NCI-H345 treated with DMSO at 0.1 percent for 48 hours (cell line): Measurements from ENCODE around the gene PCNX3.

ENCODE experiments used
- DNase-seq: peaks from one replicate; lab custom pipeline; 2025; ENCODE audit not compliant: unreplicated experiment; lab: John Stamatoyannopoulos, UW

The PCNX3 gene

GRCh38 chr11:65580031-65580692 lies 35.4 kb upstream of the PCNX3 start:
- no peak for DNase-seq

GRCh38 chr11:65580756-65581155 lies 34.8 kb upstream of the PCNX3 start:
- no peak for DNase-seq

- no peak for DNase-seq
These were observed 33.6 kb upstream of the PCNX3 start for GRCh38 chr11:65581928-65582327.

GRCh38 chr11:65583589-65583988 lies 32.0 kb upstream of the PCNX3 start:
- no peak for DNase-seq

- no peak for DNase-seq
These were observed 31.5 kb upstream of the PCNX3 start for GRCh38 chr11:65584106-65584505.

GRCh38 chr11:65584723-65585171 lies 30.8 kb upstream of the PCNX3 start:
- DNase-seq: no peak

- DNase-seq: peak; percentile 35
These were observed 30.0 kb upstream of the PCNX3 start for GRCh38 chr11:65585396-65586246.

- DNase-seq: no peak
These were observed 29.3 kb upstream of the PCNX3 start for GRCh38 chr11:65586247-65586630.

GRCh38 chr11:65586676-65587075 lies 28.9 kb upstream of the PCNX3 start:
- DNase-seq: no peak

- no peak for DNase-seq
These were observed 27.1 kb upstream of the PCNX3 start for GRCh38 chr11:65588199-65589054.

GRCh38 chr11:65589444-65590239 lies 25.9 kb upstream of the PCNX3 start:
- DNase-seq: no peak

GRCh38 chr11:65590240-65590738 lies 25.3 kb upstream of the PCNX3 start:
- DNase-seq: no peak

- no peak for DNase-seq
These were observed 23.4 kb upstream of the PCNX3 start for GRCh38 chr11:65591939-65592857.

- no peak for DNase-seq
These were observed 22.6 kb upstream of the PCNX3 start for GRCh38 chr11:65592858-65593517.

GRCh38 chr11:65593518-65594414 lies 21.8 kb upstream of the PCNX3 start:
- no peak for DNase-seq

GRCh38 chr11:65595131-65595530 lies 20.4 kb upstream of the PCNX3 start:
- DNase-seq: no peak

GRCh38 chr11:65595543-65596281 lies 19.9 kb upstream of the PCNX3 start, which contains the start of gene KCNK7:
Gene KCNK7 (minus strand): TSS chr11:65595800. CDS start chr11:65595772, 28 bp downstream.
- no peak for DNase-seq
